Endothelial cell (in vitro differentiated cells): ENCODE data around the gene TLX2. TPM values are rescaled to one million over a fixed set of nuclear protein-coding genes. Genes with fewer than 3 reads are reported as not detected.

ENCODE experiments used
- DNase-seq: peaks from one replicate; pipeline ENCODE4 v3.0.0; 2021; ENCODE audit warnings: low spot score
- H3K27ac Mint-ChIP-seq: one replicate; pipeline ENCODE4 v1.8.0; 2021; ENCODE audit warnings: mixed read lengths, inconsistent platforms; ENCODE audit not compliant: unreplicated experiment
- H3K27me3 Mint-ChIP-seq: one replicate; pipeline ENCODE4 v1.8.0; 2021; ENCODE audit warnings: mild to moderate bottlenecking, moderate library complexity, mixed read lengths, inconsistent platforms; ENCODE audit not compliant: unreplicated experiment
- H3K36me3 Mint-ChIP-seq: one replicate; pipeline ENCODE4 v1.8.0; 2021; ENCODE audit warnings: mild to moderate bottlenecking, low read depth, mixed read lengths, inconsistent platforms; ENCODE audit not compliant: unreplicated experiment
- H3K4me1 Mint-ChIP-seq: one replicate; pipeline ENCODE4 v1.8.0; 2021; ENCODE audit warnings: mild to moderate bottlenecking, mixed read lengths, inconsistent platforms; ENCODE audit not compliant: unreplicated experiment
- H3K4me3 Mint-ChIP-seq: one replicate; pipeline ENCODE4 v1.8.0; 2021; ENCODE audit warnings: mild to moderate bottlenecking, mixed read lengths, inconsistent platforms; ENCODE audit not compliant: unreplicated experiment
- H3K9me3 Mint-ChIP-seq: one replicate; pipeline ENCODE4 v1.8.0; 2021; ENCODE audit warnings: mixed read lengths, inconsistent platforms; ENCODE audit not compliant: unreplicated experiment
- total RNA-seq: library from RNA; stranded (reverse); fragmentation: NEBNext Ultra II Directional; extraction: Animal tissue kit (Norgen Biotek cat#: 25700); gene quantifications from one replicate; pipeline ENCODE4 v1.2.1, GENCODE V29; 2021; ENCODE audit not compliant: unreplicated experiment
- TF ChIP-seq, protein P1 (sequence below): fragments of 200-600 bp; sonication (generic); IDR thresholded peaks from one replicate; pipeline ENCODE4 v1.5.0; 2021; ENCODE audit warnings: antibody characterized with exemption; ENCODE audit not compliant: unreplicated experiment

TLX2 gene
- total RNA-seq, 1 donor from 2014 or later: not detected

DNA sequence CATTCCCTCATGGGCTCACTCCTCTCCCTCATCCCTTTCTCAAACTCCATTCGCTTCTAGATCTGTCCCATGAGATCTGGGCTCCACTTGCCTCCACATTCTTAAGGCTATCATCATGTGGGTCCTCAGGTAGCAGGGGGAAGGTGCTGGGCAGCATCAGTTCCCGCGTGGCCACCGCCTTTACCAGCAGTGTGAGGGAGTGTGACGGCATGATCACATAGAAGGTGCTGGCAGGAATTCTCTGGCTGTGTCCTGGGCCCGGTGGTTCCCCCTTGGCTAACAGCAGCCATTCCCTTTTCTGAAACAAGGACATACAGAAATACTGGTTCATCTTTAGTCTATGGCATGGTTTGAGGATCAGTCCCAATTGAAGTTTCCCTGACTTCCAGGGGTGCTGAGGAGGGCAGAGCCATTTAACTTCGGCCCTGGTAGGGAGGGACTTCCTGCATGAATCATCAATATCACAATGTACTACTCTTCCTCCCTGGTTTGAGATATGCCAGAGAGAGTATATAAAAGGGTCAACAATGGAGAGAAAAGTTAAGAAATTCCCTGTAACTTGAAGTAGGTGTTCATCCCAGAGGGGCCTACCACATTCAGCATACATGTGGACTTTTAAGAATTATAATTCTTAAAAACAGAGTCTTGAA lies 48.0 kb downstream of the TLX2 start:
- peak overlapping the region; percentile 26 for H3K27ac Mint-ChIP-seq
- no peaks in the 10 kb centered on the region for H3K9me3 Mint-ChIP-seq

DNA sequence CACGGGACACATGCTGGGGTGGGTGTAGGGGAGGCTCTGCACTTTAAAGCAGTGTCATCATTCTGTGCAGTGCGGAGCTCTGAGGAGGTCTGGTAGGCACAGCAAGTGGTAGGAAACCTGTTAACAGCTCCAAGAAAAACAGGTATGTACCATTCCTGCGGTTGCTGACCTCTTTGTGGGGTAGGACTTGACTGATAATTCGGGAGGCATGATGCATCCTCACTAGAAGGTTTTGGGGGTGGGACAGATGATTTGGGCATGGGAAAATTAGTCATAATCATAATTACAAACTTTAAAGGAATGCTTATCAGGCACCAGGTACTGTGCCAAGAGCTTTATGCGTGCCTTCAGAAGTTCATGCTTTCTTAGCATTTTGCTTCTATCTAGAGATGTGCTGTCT lies 50.0 kb downstream of the TLX2 start:
- DNase-seq: no peak
- Mint-ChIP-seq H3K4me1 (peaks cover 24% of the 10 kb centered on the region), H3K4me3 (no peak overlapping the region), H3K27me3 (peaks cover 18% of the 10 kb centered on the region), H3K36me3 (no peaks in the 10 kb centered on the region), H3K27ac (peak overlapping the region; percentile 3), H3K9me3 (no peaks in the 10 kb centered on the region)
- TF ChIP-seq, protein P1, sequence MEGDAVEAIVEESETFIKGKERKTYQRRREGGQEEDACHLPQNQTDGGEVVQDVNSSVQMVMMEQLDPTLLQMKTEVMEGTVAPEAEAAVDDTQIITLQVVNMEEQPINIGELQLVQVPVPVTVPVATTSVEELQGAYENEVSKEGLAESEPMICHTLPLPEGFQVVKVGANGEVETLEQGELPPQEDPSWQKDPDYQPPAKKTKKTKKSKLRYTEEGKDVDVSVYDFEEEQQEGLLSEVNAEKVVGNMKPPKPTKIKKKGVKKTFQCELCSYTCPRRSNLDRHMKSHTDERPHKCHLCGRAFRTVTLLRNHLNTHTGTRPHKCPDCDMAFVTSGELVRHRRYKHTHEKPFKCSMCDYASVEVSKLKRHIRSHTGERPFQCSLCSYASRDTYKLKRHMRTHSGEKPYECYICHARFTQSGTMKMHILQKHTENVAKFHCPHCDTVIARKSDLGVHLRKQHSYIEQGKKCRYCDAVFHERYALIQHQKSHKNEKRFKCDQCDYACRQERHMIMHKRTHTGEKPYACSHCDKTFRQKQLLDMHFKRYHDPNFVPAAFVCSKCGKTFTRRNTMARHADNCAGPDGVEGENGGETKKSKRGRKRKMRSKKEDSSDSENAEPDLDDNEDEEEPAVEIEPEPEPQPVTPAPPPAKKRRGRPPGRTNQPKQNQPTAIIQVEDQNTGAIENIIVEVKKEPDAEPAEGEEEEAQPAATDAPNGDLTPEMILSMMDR: no peak

More for the DNA sequence above, 48.0 kb downstream of the TLX2 start:
- TF ChIP-seq, protein P1: no peak
- no peak for DNase-seq
- Mint-ChIP-seq H3K4me3 (no peak overlapping the region), H3K27me3 (peaks cover 17% of the 10 kb centered on the region), H3K36me3 (no peaks in the 10 kb centered on the region), H3K4me1 (peaks cover 33% of the 10 kb centered on the region)

DNA sequence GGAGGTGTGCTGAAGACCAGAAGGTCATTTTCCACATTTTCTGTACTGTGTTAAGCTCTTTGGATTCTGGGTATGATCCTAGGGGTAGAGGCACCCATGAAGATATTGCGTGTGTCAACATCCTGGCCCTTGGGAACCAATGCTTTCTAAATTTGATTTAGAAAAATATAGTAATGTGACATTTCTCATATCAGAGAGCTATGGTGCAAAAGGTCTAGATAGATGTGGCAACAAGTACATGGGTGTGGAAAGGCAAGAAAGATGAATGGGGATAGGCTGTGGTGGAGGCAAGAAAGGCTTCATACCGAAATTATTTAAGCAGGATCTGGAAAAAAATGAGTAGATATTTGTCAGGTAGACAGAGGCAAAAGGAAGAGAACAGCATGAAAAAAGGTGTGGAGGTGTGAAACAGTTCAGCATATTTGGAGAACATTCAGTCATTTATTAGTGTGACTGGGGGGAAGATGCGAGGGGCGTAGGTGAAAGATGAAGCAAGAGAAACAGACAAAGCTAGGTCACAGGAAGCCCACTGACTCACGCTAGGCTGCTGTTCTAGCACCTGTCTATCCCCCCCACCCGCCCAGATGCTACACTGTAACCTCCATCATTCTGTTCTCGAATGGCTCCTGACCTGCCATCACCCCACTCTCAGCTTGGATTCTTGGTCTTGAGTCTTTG lies 52.0 kb downstream of the TLX2 start:
- Mint-ChIP-seq H3K36me3 (no peaks in the 10 kb centered on the region), H3K4me1 (peaks cover 13% of the 10 kb centered on the region), H3K4me3 (no peak overlapping the region), H3K27ac (no peak overlapping the region), H3K9me3 (no peaks in the 10 kb centered on the region), H3K27me3 (peaks cover 11% of the 10 kb centered on the region)
- DNase-seq: no peak
- TF ChIP-seq, protein P1: no peak

DNA sequence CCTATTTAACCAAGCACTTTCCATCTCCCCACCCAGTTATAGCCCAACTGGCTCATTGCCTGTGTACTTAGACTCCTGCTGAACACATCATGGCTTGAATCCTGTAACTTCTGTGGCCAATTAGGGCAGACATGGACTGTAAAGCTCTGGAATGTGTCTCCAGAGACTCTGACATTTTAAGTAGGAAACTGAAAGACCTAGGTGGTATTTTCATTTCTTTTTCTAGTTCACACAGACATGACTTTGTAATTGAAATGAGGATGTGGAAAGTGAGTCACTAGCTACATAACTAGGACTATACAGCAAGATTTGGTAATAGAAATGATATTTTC lies 52.5 kb downstream of the TLX2 start:
- peaks cover 9% of the 10 kb centered on the region for H3K27me3 Mint-ChIP-seq
- TF ChIP-seq, protein P1: no peak
- H3K4me1 Mint-ChIP-seq: peaks cover 8% of the 10 kb centered on the region
- H3K27ac Mint-ChIP-seq: no peak overlapping the region
- H3K9me3 Mint-ChIP-seq: no peaks in the 10 kb centered on the region
- no peaks in the 10 kb centered on the region for H3K36me3 Mint-ChIP-seq
- no peak for DNase-seq
- H3K4me3 Mint-ChIP-seq: no peak overlapping the region

Other genes with a start within 250 kb of the TLX2 start
- 4.2 TPM for gene SLC4A5, start 171.0 kb upstream of the TLX2 start, total RNA-seq
- 244 TPM for gene DCTN1, start 134.1 kb upstream of the TLX2 start, total RNA-seq
- gene C2orf81, start 92.8 kb upstream of the TLX2 start, total RNA-seq: 5.0 TPM
- gene WDR54, start 92.7 kb upstream of the TLX2 start, total RNA-seq: 34.1 TPM
- gene RTKN, start 72.5 kb upstream of the TLX2 start, total RNA-seq: 65.4 TPM
- gene INO80B, start 59.4 kb upstream of the TLX2 start, total RNA-seq: 22.1 TPM
- gene WBP1, start 56.0 kb upstream of the TLX2 start, total RNA-seq: 76.8 TPM
- gene MOGS, start 49.1 kb upstream of the TLX2 start, total RNA-seq: 52.4 TPM
- gene MRPL53, start 41.8 kb upstream of the TLX2 start, total RNA-seq: 59.0 TPM
- 20.7 TPM for gene CCDC142, start 31.5 kb upstream of the TLX2 start, total RNA-seq
- 16.8 TPM for gene TTC31, start 31.4 kb upstream of the TLX2 start, total RNA-seq
- gene LBX2, start 14.8 kb upstream of the TLX2 start, total RNA-seq: not detected
- gene PCGF1, start 6.8 kb upstream of the TLX2 start, total RNA-seq: 13.5 TPM
- 3.5 TPM for gene DQX1, start 11.8 kb downstream of the TLX2 start, total RNA-seq
- 117 TPM for gene AUP1, start 15.3 kb downstream of the TLX2 start, total RNA-seq
- 44.3 TPM for gene HTRA2, start 15.5 kb downstream of the TLX2 start, total RNA-seq
- gene LOXL3, start 39.5 kb downstream of the TLX2 start, total RNA-seq: 10.0 TPM
- gene DOK1, start 40.3 kb downstream of the TLX2 start, total RNA-seq: 27.8 TPM
- gene M1AP, start 133.9 kb downstream of the TLX2 start, total RNA-seq: 0.74 TPM
- gene SEMA4F, start 139.8 kb downstream of the TLX2 start, total RNA-seq: 9.4 TPM